Tibial nerve (tissue), 4 donors: ENCODE measurements around the gene ZCWPW1. TPM values are rescaled to one million over a fixed set of nuclear protein-coding genes. Genes with fewer than 3 reads are reported as not detected.
"Not testable (repeated sequence)": the region's sequence is repeated elsewhere in the genome, so short reads cannot be mapped to it uniquely, and the experiment has no call there.

Source experiments
- DNase-seq, 2 donors: peaks; one replicate each; pipeline ENCODE4 v3.0.0-alpha.2; 2019; ENCODE audit warnings: low spot score in 2 of 2
- H3K27ac ChIP-seq, 4 donors: fragments of 200-600 bp; sonication (generic) in 3 of 4; one replicate each; pipeline ENCODE4 v1.5.1; 2017 to 2019; ENCODE audit warnings: mild to moderate bottlenecking in 1 of 4
- H3K27me3 ChIP-seq, 2 donors: fragments of 200-600 bp; sonication (generic) in 1 of 2; one replicate each; pipeline versions ENCODE4 v1.5.1 to v1.6.0; 2017 to 2019
- H3K36me3 ChIP-seq, 3 donors: fragments of 200-600 bp; sonication (generic); one replicate each; pipeline ENCODE4 v1.5.1; 2018 to 2019
- H3K4me1 ChIP-seq, 4 donors: fragments of 200-600 bp; sonication (generic) in 3 of 4; one replicate each; pipeline ENCODE4 v1.5.1; 2017 to 2019
- H3K4me3 ChIP-seq, 4 donors: fragments of 200-600 bp; sonication (generic) in 3 of 4; one replicate each; pipeline ENCODE4 v1.5.1; 2017 to 2019; ENCODE audit warnings: mild to moderate bottlenecking in 1 of 4, moderate library complexity in 1 of 4
- H3K9me3 ChIP-seq, 4 donors: fragments of 200-600 bp; sonication (generic) in 3 of 4; one replicate each; pipeline ENCODE4 v1.5.1; 2017 to 2019
- EP300 ChIP-seq, 2 donors: sonication (generic); formaldehyde crosslinking; IDR thresholded peaks; one replicate each; pipeline ENCODE4 v1.6.1; 2017; ENCODE audit warnings: antibody characterized with exemption in 2 of 2, mild to moderate bottlenecking in 1 of 2
- POLR2A ChIP-seq, 2 donors: fragments of 450-650 bp; IDR thresholded peaks; one replicate each; pipeline ENCODE4 v1.6.1; 2017; ENCODE audit warnings: antibody characterized with exemption in 2 of 2, mild to moderate bottlenecking in 2 of 2, moderate library complexity in 2 of 2
- WGBS, 2 donors: methylation state at CpG; one replicate each; pipeline ENCODE4 v1.1.5; 2018; 5-methylcytosine and 5-hydroxymethylcytosine counted together
- total RNA-seq, 4 donors: library from RNA; depleted of rRNA; stranded (reverse); fragments of >200 nt; gene quantifications; one replicate each; pipeline ENCODE4 v1.1.0, GENCODE V29; 2016
- TF ChIP-seq, protein P1 (sequence below), 5 experiments: fragments of 200-600 bp in 3 of 5; fragments of 450-650 bp in 2 of 5; sonication (generic) in 3 of 5; IDR thresholded peaks; one replicate each; pipeline ENCODE4 v1.5.1; 2016 to 2019; ENCODE audit warnings: antibody characterized with exemption in 5 of 5, mild to moderate bottlenecking in 3 of 5, moderate library complexity in 2 of 5

ZCWPW1 gene
- total RNA-seq, 4 donors from 2014 or later = 3.6 to 7.3 (median 4.9) TPM

DNA sequence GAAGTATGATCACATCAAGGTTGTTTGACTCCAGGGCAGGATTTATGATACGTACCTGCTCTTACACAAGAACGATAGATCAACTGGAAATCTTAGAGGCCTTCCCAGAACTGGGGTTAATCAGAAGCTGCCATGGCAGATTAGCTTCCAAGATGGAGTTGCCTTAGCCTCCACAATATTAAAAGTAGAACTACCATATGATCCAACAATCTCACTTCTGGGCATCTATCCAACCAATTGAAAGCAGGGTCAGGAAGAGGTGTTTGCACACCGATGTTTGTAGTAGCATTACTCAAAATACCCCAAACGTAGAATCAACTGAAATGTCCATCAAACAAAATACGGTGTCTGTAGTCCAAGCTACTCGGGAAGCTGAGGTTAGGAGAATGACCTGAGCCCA lies 64.0 kb downstream of the ZCWPW1 start:
- no peak overlapping the region for H3K4me3 ChIP-seq
- TF ChIP-seq, protein P1, sequence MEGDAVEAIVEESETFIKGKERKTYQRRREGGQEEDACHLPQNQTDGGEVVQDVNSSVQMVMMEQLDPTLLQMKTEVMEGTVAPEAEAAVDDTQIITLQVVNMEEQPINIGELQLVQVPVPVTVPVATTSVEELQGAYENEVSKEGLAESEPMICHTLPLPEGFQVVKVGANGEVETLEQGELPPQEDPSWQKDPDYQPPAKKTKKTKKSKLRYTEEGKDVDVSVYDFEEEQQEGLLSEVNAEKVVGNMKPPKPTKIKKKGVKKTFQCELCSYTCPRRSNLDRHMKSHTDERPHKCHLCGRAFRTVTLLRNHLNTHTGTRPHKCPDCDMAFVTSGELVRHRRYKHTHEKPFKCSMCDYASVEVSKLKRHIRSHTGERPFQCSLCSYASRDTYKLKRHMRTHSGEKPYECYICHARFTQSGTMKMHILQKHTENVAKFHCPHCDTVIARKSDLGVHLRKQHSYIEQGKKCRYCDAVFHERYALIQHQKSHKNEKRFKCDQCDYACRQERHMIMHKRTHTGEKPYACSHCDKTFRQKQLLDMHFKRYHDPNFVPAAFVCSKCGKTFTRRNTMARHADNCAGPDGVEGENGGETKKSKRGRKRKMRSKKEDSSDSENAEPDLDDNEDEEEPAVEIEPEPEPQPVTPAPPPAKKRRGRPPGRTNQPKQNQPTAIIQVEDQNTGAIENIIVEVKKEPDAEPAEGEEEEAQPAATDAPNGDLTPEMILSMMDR (IDR thresholded peaks at IDR 0.05) = no peak
- TF ChIP-seq POLR2A (IDR thresholded peaks at IDR 0.05) (no peak), EP300 (IDR thresholded peaks at IDR 0.05) (no peak)
- no peak for DNase-seq
- no peak overlapping the region for H3K27ac ChIP-seq
- H3K27me3 ChIP-seq = no peaks in the 10 kb centered on the region
- H3K4me1 ChIP-seq = peaks cover 0 to 6% (median 1%) of the 10 kb centered on the region in 4 donors
- H3K9me3 ChIP-seq = no peaks in the 10 kb centered on the region
- 85 to 87% methylated on average over 6 of the region's 6 CpGs for WGBS, 2 donors
- H3K36me3 ChIP-seq = peaks cover 2 to 97% (median 15%) of the 10 kb centered on the region in 3 donors

DNA sequence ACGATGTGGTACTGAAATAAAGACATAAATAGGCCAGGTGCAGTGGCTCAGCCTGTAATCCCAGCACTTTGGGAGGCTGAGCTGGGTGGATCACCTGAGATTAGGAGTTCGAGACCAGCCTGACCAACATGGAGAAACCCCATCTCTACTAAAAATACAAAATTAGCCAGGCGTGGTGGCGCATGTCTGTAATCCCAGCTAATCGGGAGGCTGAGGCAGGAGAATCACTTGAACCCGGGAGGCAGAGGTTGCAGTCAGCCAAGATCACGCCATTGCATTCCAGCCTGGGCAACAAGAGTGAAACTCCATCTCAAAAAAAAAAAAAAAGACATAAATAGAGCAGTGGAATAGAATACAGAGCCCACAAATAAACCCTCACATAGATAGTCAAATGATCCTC lies 64.7 kb downstream of the ZCWPW1 start:
- DNase-seq, H3K9me3 ChIP-seq, H3K4me3 ChIP-seq, H3K4me1 ChIP-seq, H3K27me3 ChIP-seq, H3K27ac ChIP-seq: not testable (repeated sequence)
- WGBS, 2 donors = 97 to 99% methylated on average over 7 of the region's 7 CpGs
- peaks cover 6 to 97% (median 21%) of the 10 kb centered on the region in 3 donors for H3K36me3 ChIP-seq

DNA sequence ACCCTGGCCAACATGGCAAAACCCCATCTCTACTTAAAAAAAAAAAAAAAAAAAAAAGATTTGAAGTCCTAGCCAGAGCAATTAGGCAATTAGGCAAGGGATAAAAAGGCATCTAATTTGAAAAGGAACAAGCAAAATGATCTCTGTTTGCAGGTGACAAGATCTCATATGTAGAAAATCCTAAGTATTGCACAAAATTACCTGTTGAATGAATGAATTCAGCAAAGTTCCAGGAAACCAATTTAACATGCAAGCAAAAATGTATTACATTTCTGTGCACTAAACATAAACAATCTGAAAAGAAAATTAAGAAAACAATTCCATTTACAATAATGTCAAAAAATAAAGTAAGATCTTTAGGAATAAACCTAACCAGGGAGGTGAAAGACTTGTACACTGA lies 65.4 kb downstream of the ZCWPW1 start:
- peaks cover 6 to 97% (median 25%) of the 10 kb centered on the region in 3 donors for H3K36me3 ChIP-seq

DNA sequence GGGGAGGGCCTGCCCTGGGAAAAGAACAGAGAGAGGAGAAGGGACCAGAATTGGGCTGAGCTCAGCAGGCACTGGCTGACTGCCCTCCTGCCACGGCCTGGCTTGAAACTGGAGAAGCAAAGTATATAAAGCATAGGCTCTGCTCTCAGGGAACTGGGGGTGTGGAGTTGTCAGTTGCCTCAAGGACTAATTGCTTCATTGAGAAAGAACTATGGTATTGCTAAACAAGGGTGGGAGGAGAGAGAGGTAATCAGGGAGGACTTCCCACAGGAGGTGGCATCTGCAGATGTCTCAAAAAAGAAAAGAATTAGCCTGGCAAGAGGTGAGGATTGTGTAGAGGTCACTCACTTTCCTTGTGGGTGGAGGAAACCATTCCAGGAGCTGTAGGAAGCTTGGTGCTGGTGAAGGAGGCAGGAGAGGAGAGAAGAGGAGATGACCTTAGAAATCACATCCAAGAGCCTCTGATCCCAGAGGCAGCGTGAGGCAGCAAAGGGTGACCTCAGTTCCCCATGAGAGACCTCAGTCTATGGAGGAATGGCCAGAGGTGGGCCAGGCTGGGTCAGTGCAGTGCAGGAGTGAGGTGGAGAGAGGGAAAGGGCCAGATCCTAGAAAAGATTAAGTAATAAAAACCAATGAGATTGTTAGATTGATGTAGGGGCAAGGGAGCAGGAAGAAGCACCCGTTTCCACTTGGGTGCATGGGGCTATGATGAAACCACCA lies 68.2 kb downstream of the ZCWPW1 start:
- Histone ChIP-seq H3K27me3 (no peaks in the 10 kb centered on the region), H3K9me3 (no peaks in the 10 kb centered on the region), H3K27ac (no peak overlapping the region), H3K36me3 (peaks cover 6 to 99% (median 35%) of the 10 kb centered on the region in 3 donors), H3K4me1 (no peaks in the 10 kb centered on the region), H3K4me3 (no peak overlapping the region)
- 84% methylated on average over 3 of the region's 3 CpGs for WGBS, 2 donors
- TF ChIP-seq EP300 (IDR thresholded peaks at IDR 0.05) = no peak
- TF ChIP-seq, protein P1 (IDR thresholded peaks at IDR 0.05) = no peak
- no peak for TF ChIP-seq POLR2A (IDR thresholded peaks at IDR 0.05)
- no peak for DNase-seq

More for the DNA sequence above, 65.4 kb downstream of the ZCWPW1 start:
- TF ChIP-seq EP300 (IDR thresholded peaks at IDR 0.05) = no peak
- TF ChIP-seq POLR2A (IDR thresholded peaks at IDR 0.05) = no peak
- TF ChIP-seq, protein P1 (IDR thresholded peaks at IDR 0.05) = no peak
- no peak for DNase-seq
- H3K4me1 ChIP-seq = no peaks in the 10 kb centered on the region
- no peak overlapping the region for H3K4me3 ChIP-seq
- H3K27me3 ChIP-seq = no peaks in the 10 kb centered on the region
- H3K27ac ChIP-seq = no peak overlapping the region
- H3K9me3 ChIP-seq = no peaks in the 10 kb centered on the region

DNA sequence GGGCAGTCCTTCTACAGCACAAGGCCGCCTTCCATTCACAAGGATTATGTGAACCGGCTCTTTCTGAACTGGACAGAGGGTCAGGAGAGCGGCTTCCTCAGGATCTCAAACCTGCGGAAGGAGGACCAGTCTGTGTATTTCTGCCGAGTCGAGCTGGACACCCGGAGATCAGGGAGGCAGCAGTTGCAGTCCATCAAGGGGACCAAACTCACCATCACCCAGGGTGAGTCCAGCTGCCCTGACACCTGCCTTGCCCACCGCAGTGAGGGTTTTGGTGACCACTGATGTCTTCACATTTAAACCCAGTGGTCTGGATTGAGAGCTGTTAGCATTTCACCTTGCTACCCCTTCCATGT lies 69.7 kb downstream of the ZCWPW1 start:
- peaks cover 6 to 100% (median 44%) of the 10 kb centered on the region in 3 donors for H3K36me3 ChIP-seq
- no peak for DNase-seq
- WGBS, 2 donors = 90 to 91% methylated on average over 8 of the region's 8 CpGs
- H3K27ac ChIP-seq = no peak overlapping the region
- H3K4me3 ChIP-seq = no peak overlapping the region
- no peaks in the 10 kb centered on the region for H3K27me3 ChIP-seq
- no peaks in the 10 kb centered on the region for H3K9me3 ChIP-seq
- TF ChIP-seq EP300 (IDR thresholded peaks at IDR 0.05) = no peak
- no peak for TF ChIP-seq POLR2A (IDR thresholded peaks at IDR 0.05)
- TF ChIP-seq, protein P1 (IDR thresholded peaks at IDR 0.05) = no peak
- H3K4me1 ChIP-seq = no peaks in the 10 kb centered on the region
